ENCODE data around the gene PPFIA3.
"Not testable (repeated sequence)": the region's sequence is repeated elsewhere in the genome, so short reads cannot be mapped to it uniquely, and the experiment has no call there.

PPFIA3 gene

DNA sequence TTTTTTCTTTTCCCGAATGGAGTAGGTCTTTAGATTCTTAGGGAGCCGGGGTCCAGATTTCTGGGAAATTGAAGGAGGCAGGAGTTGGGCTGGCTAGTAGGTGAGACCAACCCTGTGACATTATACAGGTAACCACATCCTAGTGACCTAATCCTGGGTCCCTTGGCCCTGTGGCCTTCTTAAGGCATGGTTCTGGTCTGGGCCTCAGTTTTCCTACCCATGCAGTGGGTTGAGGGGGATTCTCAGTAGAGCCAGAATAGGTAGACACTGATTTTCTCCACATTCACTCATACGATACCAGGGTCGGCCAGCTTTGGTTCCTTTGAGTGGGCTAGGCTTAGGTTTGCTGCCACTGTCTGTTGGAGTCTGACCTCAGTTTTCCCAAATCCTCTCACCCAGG lies 7.2 kb downstream of the PPFIA3 start:
- H3K36me3 ChIP-seq (ENCODE audit: control insufficient read depth, insufficient read depth, low read length) = no peaks in the 10 kb centered on the region
- TF ChIP-seq, protein P1, sequence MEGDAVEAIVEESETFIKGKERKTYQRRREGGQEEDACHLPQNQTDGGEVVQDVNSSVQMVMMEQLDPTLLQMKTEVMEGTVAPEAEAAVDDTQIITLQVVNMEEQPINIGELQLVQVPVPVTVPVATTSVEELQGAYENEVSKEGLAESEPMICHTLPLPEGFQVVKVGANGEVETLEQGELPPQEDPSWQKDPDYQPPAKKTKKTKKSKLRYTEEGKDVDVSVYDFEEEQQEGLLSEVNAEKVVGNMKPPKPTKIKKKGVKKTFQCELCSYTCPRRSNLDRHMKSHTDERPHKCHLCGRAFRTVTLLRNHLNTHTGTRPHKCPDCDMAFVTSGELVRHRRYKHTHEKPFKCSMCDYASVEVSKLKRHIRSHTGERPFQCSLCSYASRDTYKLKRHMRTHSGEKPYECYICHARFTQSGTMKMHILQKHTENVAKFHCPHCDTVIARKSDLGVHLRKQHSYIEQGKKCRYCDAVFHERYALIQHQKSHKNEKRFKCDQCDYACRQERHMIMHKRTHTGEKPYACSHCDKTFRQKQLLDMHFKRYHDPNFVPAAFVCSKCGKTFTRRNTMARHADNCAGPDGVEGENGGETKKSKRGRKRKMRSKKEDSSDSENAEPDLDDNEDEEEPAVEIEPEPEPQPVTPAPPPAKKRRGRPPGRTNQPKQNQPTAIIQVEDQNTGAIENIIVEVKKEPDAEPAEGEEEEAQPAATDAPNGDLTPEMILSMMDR (IDR thresholded peaks at IDR 0.05; ENCODE audit: insufficient read depth, low read length, poor library complexity, severe bottlenecking) = no peak
- no peak for DNase-seq (ENCODE audit: extremely low read depth, insufficient read length)
- no peaks in the 10 kb centered on the region for H3K27me3 ChIP-seq (replicated peaks; ENCODE audit: control insufficient read depth, insufficient read depth, low read length)
- no peak overlapping the region for H3K4me3 ChIP-seq (replicated peaks; ENCODE audit: low read depth, low read length)

DNA sequence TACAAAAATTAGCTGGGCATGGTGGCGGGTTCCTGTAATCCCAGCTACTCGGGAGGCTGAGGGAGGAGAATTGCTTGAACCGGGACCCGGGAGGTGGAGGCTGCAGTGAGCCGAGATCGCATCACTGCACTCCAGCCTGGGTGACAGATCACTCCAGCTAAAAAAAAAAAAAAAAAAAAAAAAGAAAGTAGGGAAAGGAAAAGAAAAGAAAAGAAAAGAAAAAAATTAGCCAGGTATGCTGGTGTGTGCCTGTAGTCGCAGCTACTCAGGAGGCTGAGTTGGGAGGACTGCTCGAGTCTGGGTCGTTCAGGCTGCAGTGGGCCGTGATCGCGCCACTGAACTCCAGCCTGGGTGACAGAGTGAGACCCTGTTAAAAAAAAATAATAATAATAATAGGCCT lies 7.9 kb downstream of the PPFIA3 start:
- H3K27me3 ChIP-seq (replicated peaks; ENCODE audit: control insufficient read depth, insufficient read depth, low read length); H3K36me3 ChIP-seq (ENCODE audit: control insufficient read depth, insufficient read depth, low read length); H3K4me3 ChIP-seq (replicated peaks; ENCODE audit: low read depth, low read length); DNase-seq (ENCODE audit: extremely low read depth, insufficient read length): not testable (repeated sequence)

DNA sequence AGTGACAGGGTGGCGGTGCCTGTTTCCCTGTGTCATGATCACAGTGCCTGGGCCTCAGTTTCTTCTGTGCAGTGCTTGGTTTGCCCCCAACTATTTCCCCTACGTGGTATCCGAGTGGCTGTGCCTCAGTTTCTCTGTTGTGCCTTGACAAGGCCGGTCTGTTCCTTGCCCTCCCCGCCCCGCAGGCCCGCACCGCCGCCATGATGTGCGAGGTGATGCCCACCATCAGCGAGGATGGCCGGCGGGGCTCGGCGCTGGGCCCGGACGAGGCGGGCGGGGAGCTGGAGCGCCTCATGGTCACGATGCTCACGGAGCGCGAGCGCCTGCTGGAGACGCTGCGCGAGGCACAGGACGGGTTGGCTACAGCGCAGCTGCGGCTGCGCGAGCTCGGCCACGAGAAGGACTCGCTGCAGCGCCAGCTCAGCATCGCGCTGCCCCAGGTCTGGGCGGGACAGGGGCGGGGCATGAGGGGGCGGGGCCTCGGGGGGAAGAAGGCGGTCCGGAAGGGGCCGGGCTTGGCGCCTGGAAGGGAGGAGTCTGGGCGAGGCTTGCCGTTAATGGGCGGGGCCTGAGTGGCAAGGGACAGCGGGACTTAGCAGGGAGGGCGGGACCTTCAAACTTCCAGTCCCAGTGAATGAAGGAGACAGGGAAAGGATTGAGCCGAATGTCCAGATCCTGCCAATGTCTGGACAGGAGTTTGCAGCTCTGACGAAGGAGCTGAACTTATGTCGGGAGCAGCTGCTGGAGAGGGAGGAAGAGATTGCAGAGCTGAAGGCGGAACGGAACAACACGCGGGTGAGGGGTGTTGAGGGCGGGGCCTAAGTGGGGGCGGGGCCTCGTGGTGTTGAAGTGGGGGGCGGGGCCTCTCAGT lies 8.6 kb downstream of the PPFIA3 start:
- TF ChIP-seq, protein P1 (IDR thresholded peaks at IDR 0.05; ENCODE audit: insufficient read depth, low read length, poor library complexity, severe bottlenecking) = peak; percentile 20
- peak overlapping the region; percentile 58 for H3K4me3 ChIP-seq (replicated peaks; ENCODE audit: low read depth, low read length)
- no peaks in the 10 kb centered on the region for H3K36me3 ChIP-seq (ENCODE audit: control insufficient read depth, insufficient read depth, low read length)
- H3K27me3 ChIP-seq (replicated peaks; ENCODE audit: control insufficient read depth, insufficient read depth, low read length) = no peaks in the 10 kb centered on the region
- peak; percentile 93 for DNase-seq (ENCODE audit: extremely low read depth, insufficient read length)

DNA sequence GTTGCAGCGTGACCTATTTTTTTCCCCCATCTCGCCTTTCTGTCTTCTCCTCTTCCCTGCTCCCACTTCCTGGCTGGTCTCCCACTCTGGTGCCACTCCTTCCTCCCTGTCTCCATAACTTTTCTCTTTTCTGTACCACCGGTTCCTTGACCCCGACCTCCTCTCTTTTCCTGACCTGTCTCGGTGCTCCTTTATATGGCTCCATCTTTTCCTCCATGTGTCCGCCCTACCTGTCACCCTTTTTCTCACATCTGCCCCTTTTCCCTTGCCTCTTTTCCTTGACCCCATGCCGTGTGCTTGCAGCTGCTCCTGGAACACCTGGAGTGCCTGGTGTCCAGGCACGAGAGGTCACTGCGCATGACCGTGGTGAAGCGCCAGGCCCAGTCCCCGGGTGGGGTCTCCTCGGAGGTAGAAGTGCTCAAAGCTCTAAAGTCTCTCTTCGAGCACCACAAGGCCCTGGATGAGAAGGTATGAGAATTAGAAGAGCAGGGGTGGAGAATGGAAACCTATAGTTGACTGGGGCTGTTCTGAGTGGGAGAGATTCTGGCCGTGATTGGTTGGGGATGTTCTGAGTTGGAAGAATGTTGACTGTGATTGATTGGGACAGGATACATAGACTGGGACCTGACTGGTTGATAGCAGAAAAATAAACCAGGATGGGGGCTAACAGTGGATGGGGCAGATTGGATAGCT lies 9.3 kb downstream of the PPFIA3 start:
- TF ChIP-seq, protein P1 (IDR thresholded peaks at IDR 0.05; ENCODE audit: insufficient read depth, low read length, poor library complexity, severe bottlenecking) = no peak
- DNase-seq (ENCODE audit: extremely low read depth, insufficient read length) = no peak
- no peaks in the 10 kb centered on the region for H3K27me3 ChIP-seq (replicated peaks; ENCODE audit: control insufficient read depth, insufficient read depth, low read length)
- no peak overlapping the region for H3K4me3 ChIP-seq (replicated peaks; ENCODE audit: low read depth, low read length)
- no peaks in the 10 kb centered on the region for H3K36me3 ChIP-seq (ENCODE audit: control insufficient read depth, insufficient read depth, low read length)

DNA sequence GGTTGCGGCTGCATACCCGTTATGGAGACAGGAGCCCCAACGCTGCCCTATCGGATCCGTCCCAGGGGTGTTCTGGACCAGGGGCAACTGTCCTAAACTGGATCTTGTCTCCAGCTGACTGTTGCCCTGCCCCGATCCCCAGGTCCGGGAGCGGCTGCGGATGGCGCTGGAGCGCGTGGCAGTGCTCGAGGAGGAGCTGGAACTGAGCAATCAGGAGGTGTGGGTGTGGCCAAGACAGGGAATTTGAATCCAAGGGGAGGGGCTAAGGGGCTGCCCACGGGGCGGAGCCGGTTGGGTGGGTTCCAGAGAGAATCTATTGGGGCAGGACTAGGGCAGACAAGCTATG lies 9.9 kb downstream of the PPFIA3 start:
- TF ChIP-seq, protein P1 (IDR thresholded peaks at IDR 0.05; ENCODE audit: insufficient read depth, low read length, poor library complexity, severe bottlenecking) = no peak
- H3K4me3 ChIP-seq (replicated peaks; ENCODE audit: low read depth, low read length) = no peak overlapping the region

DNA sequence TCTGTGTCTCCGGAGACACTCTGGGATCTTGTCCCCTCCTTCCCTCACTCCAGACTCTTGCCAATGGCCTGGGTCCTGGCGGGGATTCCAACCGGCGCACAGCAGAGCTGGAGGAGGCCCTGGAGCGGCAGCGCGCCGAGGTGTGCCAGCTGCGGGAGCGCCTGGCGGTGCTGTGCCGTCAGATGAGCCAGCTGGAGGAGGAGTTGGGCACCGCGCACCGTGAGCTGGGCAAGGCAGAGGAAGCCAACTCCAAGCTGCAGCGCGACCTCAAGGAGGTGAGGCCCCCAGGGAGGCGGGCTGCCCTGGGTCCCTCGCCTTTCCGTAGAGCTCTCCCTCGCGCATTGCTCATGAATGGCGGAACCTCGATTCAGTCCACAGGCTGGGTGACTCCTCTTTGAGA lies 11.0 kb downstream of the PPFIA3 start:
- DNase-seq (ENCODE audit: extremely low read depth, insufficient read length) = no peak
- H3K27me3 ChIP-seq (replicated peaks; ENCODE audit: control insufficient read depth, insufficient read depth, low read length) = no peaks in the 10 kb centered on the region

More for the DNA sequence above, 9.9 kb downstream of the PPFIA3 start:
- no peak for DNase-seq (ENCODE audit: extremely low read depth, insufficient read length)
- Histone ChIP-seq H3K27me3 (replicated peaks; ENCODE audit: control insufficient read depth, insufficient read depth, low read length) (no peaks in the 10 kb centered on the region), H3K36me3 (ENCODE audit: control insufficient read depth, insufficient read depth, low read length) (no peaks in the 10 kb centered on the region)

More for the DNA sequence above, 11.0 kb downstream of the PPFIA3 start:
- TF ChIP-seq, protein P1 (IDR thresholded peaks at IDR 0.05; ENCODE audit: insufficient read depth, low read length, poor library complexity, severe bottlenecking) = no peak
- H3K36me3 ChIP-seq (ENCODE audit: control insufficient read depth, insufficient read depth, low read length) = no peaks in the 10 kb centered on the region
- H3K4me3 ChIP-seq (replicated peaks; ENCODE audit: low read depth, low read length) = no peak overlapping the region
